IPS DF 4.7 (cell line): ENCODE data around the gene TNS3.

Experiments
- DNase-seq: peaks from one replicate; pipeline ENCODE4 v3.0.0-alpha.2; 2013; ENCODE audit warnings: low spot score; ENCODE audit errors: extremely low read depth

Gene TNS3

DNA sequence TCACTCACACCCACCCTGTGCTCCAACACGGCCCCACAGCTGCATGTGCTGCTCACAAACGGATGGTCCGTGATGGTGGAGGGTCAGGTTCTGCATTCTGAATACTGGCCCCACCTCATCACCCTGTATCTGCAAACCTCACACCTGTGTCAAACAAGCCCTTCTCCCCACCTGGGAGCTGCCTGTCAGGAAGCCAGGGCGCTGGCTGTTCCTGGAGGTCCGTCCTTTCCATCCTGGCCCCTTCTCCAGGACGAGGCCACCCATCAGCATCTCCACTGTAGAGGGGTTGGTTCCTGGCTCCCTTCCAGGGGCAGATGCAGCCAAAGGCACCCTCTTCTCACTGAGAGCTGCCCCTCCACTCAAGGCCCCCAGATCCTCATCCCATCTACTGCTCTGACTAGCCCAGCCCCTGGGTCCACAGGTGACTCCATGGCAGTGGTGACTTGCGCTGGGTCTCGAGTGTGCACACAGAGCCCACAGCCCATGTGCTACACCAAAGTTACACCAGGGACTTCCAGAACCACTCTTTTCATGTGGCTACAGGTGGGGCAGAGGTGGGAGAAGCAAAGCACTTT lies 229.4 kb downstream of the TNS3 start:
- DNase-seq = no peak

- no peak for DNase-seq
Observed at GRCh38 chr7:47351233-47352154, 230.4 kb downstream of the TNS3 start.

DNA sequence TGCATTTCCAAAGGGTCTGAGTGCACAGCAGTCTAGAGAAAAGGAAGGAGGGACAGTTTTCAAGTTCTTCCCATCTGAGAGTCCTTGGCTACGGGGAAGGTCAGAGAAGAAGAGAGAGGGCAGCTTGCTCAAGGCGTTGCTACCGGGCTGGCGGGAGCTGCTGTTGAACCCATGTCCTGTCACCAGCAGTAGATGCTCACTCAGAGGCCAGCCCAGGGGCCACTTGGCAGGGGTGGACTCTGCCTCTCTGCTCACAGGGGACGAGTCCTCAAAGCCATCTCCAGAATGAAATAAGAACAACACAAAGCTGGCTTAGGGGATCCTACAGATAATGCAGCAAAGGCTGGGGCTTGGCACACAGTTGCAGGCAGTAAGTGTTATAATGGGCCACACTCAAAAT lies 231.5 kb downstream of the TNS3 start:
- no peak for DNase-seq

DNA sequence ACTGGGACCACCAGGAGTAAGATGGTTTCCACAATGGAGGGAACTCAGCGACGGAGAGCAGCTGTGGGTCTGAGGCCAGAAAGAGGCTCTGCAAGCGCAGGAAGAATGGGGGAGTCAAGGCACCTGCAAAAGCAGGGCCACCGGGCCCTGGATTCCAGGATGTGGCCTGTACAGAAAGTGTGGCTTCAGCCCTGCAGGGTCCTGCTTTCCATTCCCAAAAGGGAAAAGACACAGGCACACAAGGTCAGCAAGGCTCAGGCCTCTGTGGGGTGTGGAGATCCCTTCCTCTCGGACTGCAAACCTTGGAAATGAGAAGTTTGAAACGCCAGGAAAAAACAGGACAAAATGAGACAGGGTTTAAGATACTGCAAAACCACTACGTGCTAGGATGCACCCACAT lies 232.5 kb downstream of the TNS3 start:
- no peak for DNase-seq

GRCh38 chr7:47347816-47348385 lies 234.0 kb downstream of the TNS3 start:
- no peak for DNase-seq

DNA sequence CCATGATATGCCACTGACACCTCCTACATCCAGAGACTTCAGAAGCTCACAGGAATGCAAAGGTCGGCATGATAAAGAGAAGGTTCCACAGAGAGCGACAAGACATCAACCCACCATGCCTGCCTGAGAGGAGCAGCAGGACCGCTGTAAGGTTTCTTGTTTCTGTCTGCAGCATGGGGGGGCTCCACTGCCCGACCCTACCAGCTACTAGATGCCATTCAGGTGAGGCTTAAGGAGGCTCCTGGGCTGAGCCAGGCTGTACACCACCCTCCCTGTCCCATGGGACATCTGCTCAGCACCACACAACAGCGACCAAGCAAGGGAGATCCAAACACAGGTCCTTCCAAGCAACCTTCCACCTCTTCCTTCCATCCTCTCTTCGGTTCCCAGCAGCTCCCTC lies 234.6 kb downstream of the TNS3 start:
- DNase-seq = no peak

DNA sequence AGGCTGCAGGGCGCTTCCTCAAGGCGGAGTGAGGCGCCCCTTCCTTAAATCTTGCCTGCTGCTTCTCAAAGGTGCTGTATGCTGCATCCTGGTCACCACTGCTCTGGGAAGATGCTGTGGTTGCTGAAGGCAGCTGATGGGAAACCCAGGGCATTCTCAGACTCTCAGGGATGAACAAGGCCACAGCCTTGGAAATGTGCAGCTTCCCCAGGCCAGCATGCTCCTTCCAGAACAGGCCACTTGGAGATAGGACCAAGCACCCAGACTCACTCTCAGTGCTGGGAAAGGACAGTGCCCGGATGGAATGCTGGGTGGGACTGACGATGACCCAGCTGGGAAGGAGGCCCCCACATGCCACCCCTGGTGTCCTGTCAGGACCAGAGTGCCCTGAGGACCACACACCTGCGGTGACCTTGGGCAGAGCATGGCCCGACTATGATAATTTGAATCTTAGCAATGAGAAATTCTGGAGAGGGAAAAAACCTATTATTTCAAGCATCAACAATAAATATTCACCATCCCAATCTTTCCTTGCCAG lies 235.5 kb downstream of the TNS3 start:
- no peak for DNase-seq

DNA sequence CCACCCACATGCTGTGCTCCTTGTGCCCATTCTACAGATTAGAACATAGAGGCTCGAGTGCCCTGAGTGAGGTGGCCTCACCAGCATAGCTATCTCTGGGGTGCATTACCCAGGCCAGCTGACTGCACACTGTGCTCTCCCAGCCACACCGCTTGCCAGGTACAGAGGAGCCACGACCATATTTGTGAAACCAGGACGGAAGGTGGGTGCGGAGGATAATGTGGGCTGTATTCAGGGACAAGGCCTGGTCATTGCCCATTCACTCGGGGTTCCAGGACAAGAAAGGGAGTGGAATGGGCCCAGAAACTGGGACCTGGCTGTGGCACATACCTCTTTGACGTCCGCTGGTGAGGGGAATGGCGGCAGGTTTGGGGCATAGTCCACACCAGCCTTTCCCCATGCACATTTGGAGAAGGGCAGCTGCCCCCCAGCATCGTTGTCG lies 236.0 kb downstream of the TNS3 start:
- no peak for DNase-seq

GRCh38 chr7:47344171-47344955 lies 237.5 kb downstream of the TNS3 start:
- no peak for DNase-seq

- no peak for DNase-seq
Observed at GRCh38 chr7:47343061-47343455, 238.9 kb downstream of the TNS3 start.

DNA sequence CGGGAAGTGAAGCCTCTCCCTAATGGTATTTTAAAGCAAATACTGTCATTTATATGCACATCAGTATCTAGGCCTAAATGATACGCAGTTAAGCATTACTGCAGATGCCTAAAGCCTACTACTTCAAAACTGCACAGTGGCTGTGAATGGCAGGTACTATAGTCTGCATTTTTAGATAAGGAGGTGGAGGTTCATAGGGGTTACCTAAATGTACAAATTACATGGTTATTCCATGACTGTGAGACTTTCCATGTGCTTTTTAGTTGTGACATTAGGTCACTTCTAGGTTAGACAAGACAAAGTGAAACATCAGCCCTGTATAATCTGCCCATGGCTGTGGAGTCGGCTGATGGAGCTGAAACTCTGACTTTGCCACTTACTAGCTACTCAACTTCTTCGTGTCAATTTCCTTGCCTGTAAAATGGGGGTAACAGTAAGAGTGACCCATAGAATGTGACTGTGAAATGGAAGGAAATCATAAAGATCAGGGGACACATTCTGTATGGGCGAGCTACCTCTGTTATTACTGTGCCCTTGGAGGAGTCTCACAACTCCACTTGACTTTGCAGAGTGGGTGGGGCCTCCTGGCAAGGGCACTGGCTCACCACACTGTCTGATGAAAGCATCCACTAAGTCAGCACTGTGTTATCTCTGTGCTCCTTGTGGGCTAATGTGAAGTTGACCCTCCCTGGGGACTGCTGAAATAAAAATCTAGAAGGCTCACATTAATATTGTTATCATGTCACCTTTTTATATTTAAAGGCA lies 239.4 kb downstream of the TNS3 start:
- DNase-seq = no peak

GRCh38 chr7:47340517-47340916 lies 241.4 kb downstream of the TNS3 start:
- no peak for DNase-seq

DNA sequence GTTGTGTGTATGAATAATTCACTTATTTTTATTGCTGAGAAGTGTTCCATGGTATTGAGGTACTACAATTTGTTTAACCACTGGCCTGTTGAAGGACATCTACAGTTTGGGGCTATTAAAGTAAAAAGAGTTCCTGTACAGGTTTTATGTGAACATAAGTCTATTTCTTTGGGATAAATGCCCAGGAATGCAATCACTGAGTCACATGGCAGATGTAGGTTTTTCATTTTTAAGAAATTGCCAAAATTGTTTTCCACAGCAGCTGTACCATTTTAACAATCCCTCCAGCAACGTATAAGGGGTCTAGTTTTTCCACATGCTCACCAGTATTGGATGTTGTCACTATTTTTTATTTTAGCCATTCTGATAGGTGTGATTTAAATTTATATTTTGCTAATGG lies 243.9 kb downstream of the TNS3 start:
- DNase-seq = no peak

- no peak for DNase-seq
Observed at GRCh38 chr7:47337531-47337930, 244.4 kb downstream of the TNS3 start.

GRCh38 chr7:47336472-47337425 lies 245.2 kb downstream of the TNS3 start:
- DNase-seq = no peak

GRCh38 chr7:47335557-47336471 lies 246.1 kb downstream of the TNS3 start:
- no peak for DNase-seq

DNA sequence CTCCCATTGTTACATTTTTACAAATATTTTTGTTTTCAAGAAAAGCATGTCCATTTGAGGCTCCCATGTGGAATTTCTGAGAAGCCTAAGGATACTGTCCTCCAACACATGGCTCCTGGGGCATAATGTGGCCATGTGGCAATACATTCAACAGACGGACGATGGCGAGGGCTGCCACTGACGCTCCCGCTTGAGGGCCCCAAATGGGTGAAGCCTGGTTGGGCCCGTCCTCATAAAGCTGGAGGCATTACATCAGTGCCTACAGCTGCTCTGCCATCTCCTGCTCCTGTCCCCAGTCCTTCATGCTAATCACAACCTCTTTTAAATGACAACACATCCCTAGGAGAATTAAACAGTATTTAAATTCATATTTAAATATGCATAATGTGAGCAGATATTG lies 246.8 kb downstream of the TNS3 start:
- no peak for DNase-seq

DNA sequence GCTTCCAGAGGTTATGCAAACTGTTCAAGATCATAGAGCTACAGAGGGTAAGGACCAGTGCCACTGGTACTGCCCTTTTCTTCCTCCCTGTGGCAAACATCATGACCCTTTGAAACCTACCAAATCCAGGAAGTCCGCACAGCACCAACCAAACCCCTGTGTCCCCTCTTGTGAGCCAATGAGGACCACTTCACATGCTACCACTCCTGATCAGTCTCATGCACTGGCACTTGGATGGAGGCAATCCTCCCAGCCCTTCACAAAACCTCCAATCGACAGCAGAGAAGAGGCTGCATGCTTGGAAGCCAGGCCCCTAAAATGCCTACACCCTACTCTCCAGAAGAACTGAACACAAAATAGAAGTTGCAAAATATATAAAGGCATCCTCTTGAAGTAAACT lies 248.0 kb downstream of the TNS3 start:
- no peak for DNase-seq

DNA sequence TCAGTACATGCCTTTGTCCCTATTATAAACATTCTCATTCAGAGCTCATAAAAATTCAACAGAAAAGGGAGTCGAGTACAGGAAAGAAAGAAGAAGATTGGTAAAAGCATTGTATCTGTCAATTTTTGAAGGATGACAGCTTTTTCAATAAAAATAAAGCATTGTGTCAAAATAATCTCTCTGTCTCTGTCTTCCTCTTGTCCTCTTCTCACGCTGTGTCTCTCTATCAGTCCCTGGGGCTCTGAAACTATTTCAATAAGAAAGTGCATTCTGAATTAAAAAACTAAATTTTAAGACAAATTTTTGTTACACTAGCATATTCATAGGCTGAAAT lies 248.4 kb downstream of the TNS3 start:
- DNase-seq = no peak
